Prostate gland (tissue), 2 donors: ENCODE results near the gene ACSF3. TPM values are rescaled to one million over a fixed set of nuclear protein-coding genes. Genes with fewer than 3 reads are reported as not detected.
A peak's percentile ranks its signal among the peaks of the same experiment; 100 is the strongest.

Source experiments
- DNase-seq: peaks from one replicate; pipeline ENCODE4 v3.0.0-alpha.2; 2019; ENCODE audit warnings: low spot score
- H3K27ac ChIP-seq, 2 donors: fragments of 200-600 bp; sonication (generic); 2 replicates each; pipeline ENCODE4 v1.5.1; 2017 to 2019
- H3K27me3 ChIP-seq: fragments of 200-600 bp; sonication (generic); replicated peaks from 2 replicates; pipeline ENCODE4 v1.5.1; 2019; ENCODE audit not compliant: insufficient read depth
- H3K36me3 ChIP-seq, 2 donors: fragments of 200-600 bp; sonication (generic); 1 replicate in 1 of 2; 2 replicates in 1 of 2; pipeline versions ENCODE4 v1.5.1 to v1.8.1; 2017 to 2019
- H3K4me1 ChIP-seq: fragments of 200-600 bp; sonication (generic); replicated peaks from 2 replicates; pipeline ENCODE4 v1.5.1; 2019
- H3K4me3 ChIP-seq, 2 donors: fragments of 200-600 bp; sonication (generic); 2 replicates each; pipeline ENCODE4 v1.5.1; 2017 to 2019
- H3K9me3 ChIP-seq: fragments of 200-600 bp; sonication (generic); 2 replicates; pipeline ENCODE4 v1.5.1; 2017
- CTCF ChIP-seq, 4 experiments: fragments of 200-600 bp in 2 of 4; fragments of 450-650 bp in 2 of 4; sonication (generic) in 2 of 4; IDR thresholded peaks; 1 replicate in 3 of 4; 2 replicates in 1 of 4; pipeline ENCODE4 v1.5.1; 2016 to 2019; ENCODE audit warnings: antibody characterized with exemption in 4 of 4, mild to moderate bottlenecking in 2 of 4, moderate library complexity in 2 of 4
- POLR2A ChIP-seq: fragments of 450-650 bp; IDR thresholded peaks from one replicate; pipeline ENCODE4 v1.6.1; 2016; ENCODE audit warnings: antibody characterized with exemption, mild to moderate bottlenecking
- POLR2AphosphoS5 ChIP-seq: sonication (generic); formaldehyde crosslinking; IDR thresholded peaks from one replicate; pipeline ENCODE4 v1.6.1; 2017; ENCODE audit warnings: antibody characterized with exemption
- WGBS: methylation state at CpG from one replicate; pipeline ENCODE4 v1.1.5; 2018; 5-methylcytosine and 5-hydroxymethylcytosine counted together
- intact Hi-C: fragments of 100-400 bp; cut with DNase I; formaldehyde crosslinking; loops from one replicate; pipeline ENCODE4 v1.14.2; 2022
- total RNA-seq, 2 donors: library from RNA; depleted of rRNA; stranded (reverse); fragments of >200 nt; gene quantifications; one replicate each; pipeline ENCODE4 v1.1.0, GENCODE V29; 2016

Gene ACSF3
- total RNA-seq, 2 donors from 2014 or later: 42.1 to 80.5 TPM

- 36% methylated on average over 22 of the region's 22 CpGs for WGBS
- no peaks in the 10 kb centered on the region for H3K4me1 ChIP-seq
- no peak for DNase-seq
- no peak overlapping the region for H3K4me3 ChIP-seq
- TF ChIP-seq CTCF (IDR thresholded peaks at IDR 0.05): no peak
- no peak for TF ChIP-seq POLR2A
- no peak for TF ChIP-seq POLR2AphosphoS5
- no peaks in the 10 kb centered on the region for H3K27me3 ChIP-seq
- intact Hi-C loops: no loop called here
- no peaks in the 10 kb centered on the region for H3K36me3 ChIP-seq
- H3K9me3 ChIP-seq: no peaks in the 10 kb centered on the region
- no peak overlapping the region for H3K27ac ChIP-seq
Observed at GRCh38 chr16:89049484-89050118, 44.1 kb upstream of the ACSF3 start.

DNA sequence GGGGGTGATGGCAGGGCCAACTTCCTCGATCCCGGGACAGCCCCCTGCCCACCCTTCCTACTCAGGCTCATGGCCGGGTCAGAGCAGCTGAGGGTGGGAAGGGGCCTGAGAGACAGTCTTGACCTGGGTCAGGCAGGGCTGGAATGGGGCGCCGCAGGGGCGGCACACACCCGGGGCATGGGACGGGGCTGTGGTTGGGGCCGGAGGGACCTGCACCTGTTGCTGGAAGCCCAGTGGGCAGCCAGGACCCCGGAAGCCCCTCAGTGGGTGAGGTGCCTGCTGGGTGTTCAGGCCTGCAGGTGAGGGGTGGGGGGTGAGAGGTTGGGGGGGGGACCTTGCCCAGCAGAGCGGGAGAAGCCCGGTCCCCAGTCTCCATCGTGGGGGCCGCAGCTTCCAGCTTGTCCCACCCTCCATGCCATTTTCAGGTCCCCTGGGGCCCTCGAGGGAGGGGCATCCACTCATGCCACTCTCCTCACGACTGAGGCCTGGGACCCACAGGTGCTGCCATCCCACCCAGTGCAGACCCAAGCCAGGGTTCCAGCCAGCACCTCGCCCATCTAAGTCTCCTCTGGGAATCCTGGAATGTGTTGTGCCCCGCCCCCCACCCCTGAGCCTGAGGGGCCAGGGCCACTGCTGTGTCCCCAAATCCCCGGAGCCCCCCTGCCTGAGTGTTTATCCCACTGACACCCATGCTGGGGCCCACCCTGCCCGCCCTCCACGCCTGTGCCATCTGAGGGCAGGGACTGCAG, 43.4 kb upstream of the ACSF3 start:
- no peaks in the 10 kb centered on the region for H3K9me3 ChIP-seq
- H3K4me3 ChIP-seq: no peak overlapping the region
- no peak for DNase-seq
- intact Hi-C loops: no loop called here
- H3K4me1 ChIP-seq: no peaks in the 10 kb centered on the region
- no peak overlapping the region for H3K27ac ChIP-seq
- H3K27me3 ChIP-seq: no peaks in the 10 kb centered on the region
- H3K36me3 ChIP-seq: no peaks in the 10 kb centered on the region
- WGBS: 73% methylated on average over 16 of the region's 21 CpGs
- TF ChIP-seq CTCF (IDR thresholded peaks at IDR 0.05): no peak
- TF ChIP-seq POLR2A: no peak
- no peak for TF ChIP-seq POLR2AphosphoS5

GRCh38 chr16:89050868-89051311, 42.8 kb upstream of the ACSF3 start:
- H3K4me1 ChIP-seq: no peaks in the 10 kb centered on the region
- 69% methylated on average over 18 of the region's 23 CpGs for WGBS
- H3K27me3 ChIP-seq: no peaks in the 10 kb centered on the region

DNA sequence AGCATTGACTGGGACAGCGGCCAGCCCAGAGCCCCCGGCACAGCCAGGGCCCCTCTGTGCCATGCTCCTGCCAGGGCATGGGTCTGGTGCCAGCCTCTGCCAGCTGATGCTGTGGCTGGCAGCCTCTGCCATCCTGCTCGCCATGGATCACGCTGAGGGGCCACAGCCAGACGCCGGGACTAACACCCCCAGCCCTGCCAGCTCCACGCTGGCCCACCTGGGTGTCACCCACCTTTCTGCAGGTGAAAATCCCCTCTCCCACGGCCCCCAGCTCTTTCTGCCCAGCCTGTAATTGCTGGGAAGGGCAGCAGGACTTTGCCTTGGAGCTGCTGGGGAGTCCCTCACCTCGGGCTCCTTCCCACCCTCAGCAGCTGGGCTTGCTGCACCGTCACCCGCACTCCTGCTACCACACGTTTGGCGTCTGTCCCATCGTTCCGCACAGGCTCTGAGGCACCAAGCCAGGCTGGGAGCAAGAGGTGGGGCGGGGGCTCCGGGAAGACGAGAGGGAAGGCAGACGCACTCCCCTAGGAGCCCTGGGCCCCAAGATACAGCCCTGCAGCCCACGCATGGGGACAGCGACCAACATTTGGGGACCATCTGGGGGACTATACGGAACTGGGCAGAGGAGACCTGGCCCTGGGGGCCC, 42.0 kb upstream of the ACSF3 start:
- TF ChIP-seq CTCF (IDR thresholded peaks at IDR 0.05) (no peak), POLR2A (no peak), POLR2AphosphoS5 (no peak)
- Histone ChIP-seq H3K4me3 (peak overlapping the region; percentile 32 to 40), H3K27ac (peak overlapping the region; percentile 67 to 79), H3K27me3 (no peaks in the 10 kb centered on the region), H3K9me3 (no peaks in the 10 kb centered on the region), H3K4me1 (no peaks in the 10 kb centered on the region), H3K36me3 (no peaks in the 10 kb centered on the region)
- DNase-seq: no peak
- intact Hi-C loops: no loop called here
- 26% methylated on average over 22 of the region's 22 CpGs for WGBS

More at GRCh38 chr16:89050868-89051311, 42.8 kb upstream of the ACSF3 start:
- no peak for DNase-seq
- no peak overlapping the region for H3K27ac ChIP-seq
- no peak for TF ChIP-seq CTCF (IDR thresholded peaks at IDR 0.05)
- TF ChIP-seq POLR2A: no peak
- TF ChIP-seq POLR2AphosphoS5: no peak
- intact Hi-C loops: no loop called here
- H3K36me3 ChIP-seq: no peaks in the 10 kb centered on the region
- no peaks in the 10 kb centered on the region for H3K9me3 ChIP-seq
- no peak overlapping the region for H3K4me3 ChIP-seq
